ENCODE measurements around the gene PLEKHF1. TPM values are rescaled to one million over a fixed set of nuclear protein-coding genes. Genes with fewer than 3 reads are reported as not detected.
A peak's percentile ranks its signal among the peaks of the same experiment; 100 is the strongest.

The PLEKHF1 gene
- polyA plus RNA-seq, 3 donors: 0.11 to 0.29 (median 0.26) TPM

DNA sequence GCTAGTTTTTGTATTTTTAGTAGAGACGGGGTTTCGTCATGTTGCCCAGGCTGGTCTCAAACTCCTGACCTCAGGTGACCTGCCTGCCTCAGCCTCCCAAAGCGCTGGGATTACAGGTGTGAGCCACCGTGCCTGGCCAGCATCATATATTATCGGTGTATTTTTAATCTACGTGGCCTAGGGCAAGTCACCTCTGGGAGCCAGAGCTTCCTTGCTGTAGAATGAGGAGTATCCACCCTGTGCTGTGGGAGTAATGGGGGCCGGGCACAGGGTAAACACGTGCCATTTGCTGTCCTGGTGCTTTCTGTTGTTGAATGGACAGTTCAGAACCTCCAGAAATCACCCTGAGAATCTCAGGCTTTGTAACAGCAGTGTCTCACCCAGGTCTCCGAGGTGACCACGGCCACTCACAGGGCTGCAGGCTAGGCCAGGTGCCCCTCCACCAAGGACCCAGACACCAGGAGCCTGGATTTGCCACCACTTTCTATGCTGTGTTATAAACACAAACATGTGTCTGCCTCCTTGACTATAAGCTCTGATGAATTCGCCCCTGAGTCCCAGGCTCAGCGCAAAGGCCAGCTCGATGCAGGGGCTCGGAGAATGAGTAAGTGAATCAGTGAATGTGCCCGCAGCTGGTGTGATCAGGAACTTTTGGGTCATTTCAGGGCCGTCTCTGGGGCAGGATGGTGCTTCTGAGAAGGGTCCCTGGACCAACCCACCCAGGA, 36.4 kb upstream of the PLEKHF1 start:
- H3K4me3 ChIP-seq (replicated peaks in 1 of 3; ENCODE audit: low read depth in 2 of 3, low read length in 3 of 3): no peak overlapping the region
- no peaks in the 10 kb centered on the region for H3K4me1 ChIP-seq (ENCODE audit: control insufficient read depth in 1 of 2, insufficient read depth in 2 of 2, low read length in 2 of 2)
- no peaks in the 10 kb centered on the region for H4K20me1 ChIP-seq (ENCODE audit: insufficient read depth, low read length)
- Mint-ChIP-seq H3K4me1 (no peaks in the 10 kb centered on the region), H3K36me3 (no peaks in the 10 kb centered on the region), H3K27ac (peak overlapping the region in 1 of 7 donors; percentile 18), H3K4me3 (no peak overlapping the region), H3K9me3 (peaks cover 0 to 3% (median 0%) of the 10 kb centered on the region in 7 donors), H3K27me3 (ENCODE audit: low read depth in 3 of 3) (peaks cover 0 to 5% (median 2%) of the 10 kb centered on the region in 3 donors)
- no peak overlapping the region for H3K4me2 ChIP-seq (replicated peaks; ENCODE audit: extremely low read depth, low read length, poor library complexity, severe bottlenecking)
- no peaks in the 10 kb centered on the region for H3K9me3 ChIP-seq (replicated peaks in 1 of 2; ENCODE audit: control insufficient read depth in 1 of 2, insufficient read depth in 1 of 2, low read length in 2 of 2)
- no peak overlapping the region for H3K27ac ChIP-seq (ENCODE audit: low read depth in 1 of 2, low read length in 2 of 2)
- no peaks in the 10 kb centered on the region for H3K36me3 ChIP-seq (replicated peaks in 1 of 2; ENCODE audit: control insufficient read depth in 1 of 2, insufficient read depth in 2 of 2, low read length in 2 of 2)
- DNase-seq: no peak
- intact Hi-C loops (cut with micrococcal nuclease): no loop called here
- H3K27me3 ChIP-seq (ENCODE audit: control insufficient read depth in 2 of 2, insufficient read depth in 2 of 2, low read length in 2 of 2): no peaks in the 10 kb centered on the region
- TF ChIP-seq, protein P1, sequence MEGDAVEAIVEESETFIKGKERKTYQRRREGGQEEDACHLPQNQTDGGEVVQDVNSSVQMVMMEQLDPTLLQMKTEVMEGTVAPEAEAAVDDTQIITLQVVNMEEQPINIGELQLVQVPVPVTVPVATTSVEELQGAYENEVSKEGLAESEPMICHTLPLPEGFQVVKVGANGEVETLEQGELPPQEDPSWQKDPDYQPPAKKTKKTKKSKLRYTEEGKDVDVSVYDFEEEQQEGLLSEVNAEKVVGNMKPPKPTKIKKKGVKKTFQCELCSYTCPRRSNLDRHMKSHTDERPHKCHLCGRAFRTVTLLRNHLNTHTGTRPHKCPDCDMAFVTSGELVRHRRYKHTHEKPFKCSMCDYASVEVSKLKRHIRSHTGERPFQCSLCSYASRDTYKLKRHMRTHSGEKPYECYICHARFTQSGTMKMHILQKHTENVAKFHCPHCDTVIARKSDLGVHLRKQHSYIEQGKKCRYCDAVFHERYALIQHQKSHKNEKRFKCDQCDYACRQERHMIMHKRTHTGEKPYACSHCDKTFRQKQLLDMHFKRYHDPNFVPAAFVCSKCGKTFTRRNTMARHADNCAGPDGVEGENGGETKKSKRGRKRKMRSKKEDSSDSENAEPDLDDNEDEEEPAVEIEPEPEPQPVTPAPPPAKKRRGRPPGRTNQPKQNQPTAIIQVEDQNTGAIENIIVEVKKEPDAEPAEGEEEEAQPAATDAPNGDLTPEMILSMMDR (IDR thresholded peaks at IDR 0.05): no peak
- H2AFZ ChIP-seq (ENCODE audit: insufficient read depth, low read depth, low read length, poor library complexity, severe bottlenecking): no peak overlapping the region
- no peak overlapping the region for H3K9ac ChIP-seq (ENCODE audit: insufficient read depth, low read length, poor library complexity, severe bottlenecking)
- H3K79me2 ChIP-seq (ENCODE audit: insufficient read depth, low read length): no peaks in the 10 kb centered on the region
- 99% methylated on average over 10 of the region's 16 CpGs for WGBS (ENCODE audit: insufficient coverage)

DNA sequence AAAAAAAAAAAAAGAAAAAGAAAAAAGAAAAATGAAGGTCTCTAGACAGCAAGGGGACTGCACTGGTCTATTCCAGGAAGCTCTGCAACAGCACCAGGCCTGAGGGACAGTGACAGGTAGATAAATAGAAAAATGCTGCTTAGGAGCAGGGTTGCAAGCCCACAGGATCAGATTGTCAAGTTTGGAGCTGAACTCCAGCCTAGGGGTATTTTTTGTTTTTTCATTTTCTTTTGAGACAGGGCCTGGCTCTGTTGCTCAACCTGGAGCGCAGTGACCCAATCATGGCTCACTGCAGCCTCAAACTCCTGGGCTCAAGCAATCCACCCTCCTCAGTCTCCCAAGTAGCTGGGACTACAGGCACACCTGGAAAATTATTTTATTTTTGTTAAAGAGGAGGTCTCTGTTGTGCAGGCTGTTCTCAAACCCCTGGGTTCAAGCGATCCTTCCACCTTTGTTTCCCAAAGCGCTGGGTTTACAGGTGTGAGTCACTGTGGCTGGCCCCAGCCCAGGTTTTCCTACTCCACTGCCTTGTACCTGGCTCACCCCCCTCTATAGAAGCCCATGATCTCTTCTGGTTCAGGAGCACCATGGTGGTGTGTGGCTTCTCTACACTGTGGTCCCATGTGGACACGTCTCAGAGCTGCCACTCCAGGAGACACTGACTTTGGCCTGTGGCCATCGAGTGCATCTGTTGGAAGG, 35.3 kb upstream of the PLEKHF1 start:
- no peak overlapping the region for H3K9ac ChIP-seq (ENCODE audit: insufficient read depth, low read length, poor library complexity, severe bottlenecking)
- no peak overlapping the region for H3K4me3 ChIP-seq (replicated peaks in 1 of 3; ENCODE audit: low read depth in 2 of 3, low read length in 3 of 3)
- H3K36me3 ChIP-seq (replicated peaks in 1 of 2; ENCODE audit: control insufficient read depth in 1 of 2, insufficient read depth in 2 of 2, low read length in 2 of 2): no peaks in the 10 kb centered on the region
- H3K4me1 Mint-ChIP-seq: no peaks in the 10 kb centered on the region
- H3K27me3 Mint-ChIP-seq (ENCODE audit: low read depth in 3 of 3): peaks cover 0 to 4% (median 2%) of the 10 kb centered on the region in 3 donors
- peaks cover 0 to 3% (median 0%) of the 10 kb centered on the region in 7 donors for H3K9me3 Mint-ChIP-seq
- no peak overlapping the region for H3K4me2 ChIP-seq (replicated peaks; ENCODE audit: extremely low read depth, low read length, poor library complexity, severe bottlenecking)
- H3K79me2 ChIP-seq (ENCODE audit: insufficient read depth, low read length): no peaks in the 10 kb centered on the region
- 90% methylated on average over 2 of the region's 5 CpGs for WGBS (ENCODE audit: insufficient coverage)
- H4K20me1 ChIP-seq (ENCODE audit: insufficient read depth, low read length): no peaks in the 10 kb centered on the region
- H3K27ac Mint-ChIP-seq: peak overlapping the region in 1 of 7 donors; percentile 72
- no peaks in the 10 kb centered on the region for H3K4me1 ChIP-seq (ENCODE audit: control insufficient read depth in 1 of 2, insufficient read depth in 2 of 2, low read length in 2 of 2)
- no peaks in the 10 kb centered on the region for H3K9me3 ChIP-seq (replicated peaks in 1 of 2; ENCODE audit: control insufficient read depth in 1 of 2, insufficient read depth in 1 of 2, low read length in 2 of 2)
- H2AFZ ChIP-seq (ENCODE audit: insufficient read depth, low read depth, low read length, poor library complexity, severe bottlenecking): no peak overlapping the region
- H3K27me3 ChIP-seq (ENCODE audit: control insufficient read depth in 2 of 2, insufficient read depth in 2 of 2, low read length in 2 of 2): no peaks in the 10 kb centered on the region
- intact Hi-C loops (cut with micrococcal nuclease): no loop called here
- no peak overlapping the region for H3K4me3 Mint-ChIP-seq
- no peaks in the 10 kb centered on the region for H3K36me3 Mint-ChIP-seq
- no peak overlapping the region for H3K27ac ChIP-seq (ENCODE audit: low read depth in 1 of 2, low read length in 2 of 2)
- no peak for DNase-seq
- TF ChIP-seq, protein P1 (IDR thresholded peaks at IDR 0.05): no peak
